HepG2 (cell line): ENCODE measurements around the gene RPH3AL. TPM values are rescaled to one million over a fixed set of nuclear protein-coding genes. Genes with fewer than 3 reads are reported as not detected.
A peak's percentile ranks its signal among the peaks of the same experiment; 100 is the strongest.

Source experiments
- ATAC-seq: fragments of 200-7000 bp; cut with Tn5 transposase; 3 replicates; pipeline ENCODE4 v1.9.1; 2020; ENCODE audit warnings: mild to moderate bottlenecking, moderate library complexity
- BruUV-seq: library from RNA; stranded (reverse); fragments of 400-500 nt; replicated peaks from 2 replicates; lab custom pipeline; 2021; lab: Mats Ljungman, UMichigan
- CTCF ChIA-PET: fragments of 300-600 bp; formaldehyde crosslinking; extraction: SDS; loops from one replicate; lab custom pipeline; 2021; ENCODE audit warnings: low total read pairs, inconsistent platforms, low intra/inter-chr PET ratio; lab: Yijun Ruan, JAX
- POLR2A ChIA-PET: fragments of 350-600 bp; sonication (Branson Sonifier 250); formaldehyde crosslinking; loops from one replicate; lab custom pipeline; 2020; ENCODE audit warnings: antibody characterized with exemption, inconsistent platforms; lab: Yijun Ruan, JAX
- DNase-seq: peaks from one replicate; pipeline ENCODE4 v3.0.0-alpha.2; 2015; ENCODE audit warnings: low spot score
- FAIRE-seq: peaks from 3 replicates; lab custom pipeline; 2011; peaks lifted over from hg19 to GRCh38; lab: Jason Lieb, UNC
- H2AFZ ChIP-seq: one replicate; pipeline ENCODE4 v1.6.1; 2011; ENCODE audit warnings: low read length, inconsistent platforms
- H3K27ac ChIP-seq: fragments of 300-600 bp; 3 replicates; pipeline ENCODE4 v1.8.0; 2011; ENCODE audit warnings: mixed run types, mild to moderate bottlenecking, mixed read lengths, low read length, inconsistent platforms; ENCODE audit not compliant: insufficient read depth; ENCODE audit errors: extremely low read length
- H3K27me3 ChIP-seq, 2 experiments: fragments of 200-600 bp in 1 of 2; 2 replicates in 1 of 2; 3 replicates in 1 of 2; pipeline versions ENCODE4 v1.6.0 to v1.8.0; 2011; ENCODE audit warnings: low read length in 2 of 2, mild to moderate bottlenecking in 2 of 2, moderate library complexity in 2 of 2, inconsistent platforms in 1 of 2; ENCODE audit not compliant: insufficient read depth in 2 of 2, control insufficient read depth in 1 of 2
- H3K36me3 ChIP-seq, 2 experiments: fragments of 200-600 bp in 1 of 2; replicated peaks in 1 of 2; 2 replicates in 1 of 2; 3 replicates in 1 of 2; pipeline versions ENCODE4 v1.5.1 to v1.8.0; 2011; ENCODE audit warnings: low read length in 2 of 2, inconsistent platforms in 1 of 2; ENCODE audit not compliant: insufficient read depth in 2 of 2, control insufficient read depth in 1 of 2
- H3K4me1 ChIP-seq: 2 replicates; pipeline ENCODE4 v1.5.1; 2012; ENCODE audit warnings: low read length, inconsistent platforms; ENCODE audit not compliant: insufficient read depth
- H3K4me2 ChIP-seq: 2 replicates; pipeline ENCODE4 v1.6.0; 2011; ENCODE audit warnings: low read depth, low read length, inconsistent platforms
- H3K4me3 ChIP-seq, 3 experiments: fragments of 200-600 bp in 1 of 3; sonication (generic), shearing (Covaris generic) in 1 of 3; replicated peaks in 1 of 3; 2 replicates each; pipeline ENCODE4 v1.5.1; 2011 to 2016; ENCODE audit warnings: low read length in 3 of 3, inconsistent platforms in 2 of 3, low read depth in 2 of 3, mild to moderate bottlenecking in 2 of 3, control low read depth in 1 of 3, mixed read lengths in 1 of 3; ENCODE audit not compliant: insufficient read depth in 1 of 3
- H3K79me2 ChIP-seq: one replicate; pipeline ENCODE4 v1.6.1; 2011; ENCODE audit warnings: low read length, inconsistent platforms; ENCODE audit not compliant: insufficient read depth
- H3K9ac ChIP-seq: 2 replicates; pipeline ENCODE4 v1.6.0; 2011; ENCODE audit warnings: mild to moderate bottlenecking, low read depth, low read length, inconsistent platforms; ENCODE audit not compliant: insufficient read depth
- H3K9me3 ChIP-seq: 2 replicates; pipeline ENCODE4 v1.5.1; 2012; ENCODE audit warnings: mild to moderate bottlenecking, low read length
- H4K20me1 ChIP-seq: 2 replicates; pipeline ENCODE4 v1.6.0; 2011; ENCODE audit warnings: inconsistent platforms, mild to moderate bottlenecking, low read length, moderate library complexity; ENCODE audit not compliant: insufficient read depth
- EHMT2 ChIP-seq: fragments of 200-600 bp; sonication (generic); IDR thresholded peaks from 2 replicates; pipeline ENCODE4 v1.7.0; 2017; ENCODE audit warnings: antibody characterized with exemption, low read depth, low read length, borderline replicate concordance
- ZNF629 ChIP-seq: sonication (generic); formaldehyde crosslinking; conservative IDR thresholded peaks from 2 replicates; pipeline ENCODE4 v1.5.0; 2020; ENCODE audit warnings: missing genetic modification reagents
- WGBS: methylation state at CpG from one replicate; pipeline ENCODE4 v1.1.6; 2017; ENCODE audit warnings: low lambda C conversion rate; 5-methylcytosine and 5-hydroxymethylcytosine counted together
- in situ Hi-C: cut with HindIII; loops from 2 replicates; pipeline ENCODE4 v1.10.0; 2017; ENCODE audit warnings: low pct_unique_long_range_greater_than_20kb; ENCODE audit not compliant: extremely low pct_ligation_motif_present
- intact Hi-C: fragments of 100-400 bp; cut with micrococcal nuclease; formaldehyde crosslinking; loops from one replicate; pipeline ENCODE4 v1.10.0; 2022; ENCODE audit not compliant: unreplicated experiment
- polyA plus RNA-seq, 8 experiments: library from polyadenylated mRNA; depleted of rRNA in 3 of 8; stranded (reverse) in 7 of 8; unstranded in 1 of 8; fragments of >200 nt; fragmentation: Illumina TruSeq in 4 of 8; extraction: Trizol in 4 of 8; gene quantifications; 2 replicates each; pipeline versions ENCODE4 v1.2.1 to v1.2.3, GENCODE V29; 2011 to 2016; ENCODE audit warnings: low read depth in 4 of 8, missing spikeins in 1 of 8, mixed read lengths in 1 of 8; ENCODE audit not compliant: insufficient read depth in 1 of 8
- total RNA-seq, 5 experiments: library from RNA; depleted of rRNA; stranded (reverse); fragments of >200 nt; fragmentation: Illumina TruSeq; extraction: Trizol; gene quantifications; 2 replicates each; pipeline ENCODE4 v1.2.3, GENCODE V29; 2016; ENCODE audit warnings: low read depth in 1 of 5
- TF ChIP-seq, protein P1 (sequence below), 2 experiments: sonication (generic) in 1 of 2; formaldehyde crosslinking in 1 of 2; IDR thresholded peaks; 2 replicates each; pipeline versions ENCODE4 v1.6.1 to v1.9.0; 2014 to 2022; ENCODE audit warnings: antibody characterized with exemption in 1 of 2, borderline replicate concordance in 1 of 2, inconsistent platforms in 1 of 2, low read depth in 1 of 2, missing genetic modification reagents in 1 of 2

The RPH3AL gene
- total and polyA plus RNA-seq, 2 of the 13 experiments (the other 11 are each of a cell fraction or from before 2014, with no cell fraction given) = 7.8 to 16.4 TPM

DNA sequence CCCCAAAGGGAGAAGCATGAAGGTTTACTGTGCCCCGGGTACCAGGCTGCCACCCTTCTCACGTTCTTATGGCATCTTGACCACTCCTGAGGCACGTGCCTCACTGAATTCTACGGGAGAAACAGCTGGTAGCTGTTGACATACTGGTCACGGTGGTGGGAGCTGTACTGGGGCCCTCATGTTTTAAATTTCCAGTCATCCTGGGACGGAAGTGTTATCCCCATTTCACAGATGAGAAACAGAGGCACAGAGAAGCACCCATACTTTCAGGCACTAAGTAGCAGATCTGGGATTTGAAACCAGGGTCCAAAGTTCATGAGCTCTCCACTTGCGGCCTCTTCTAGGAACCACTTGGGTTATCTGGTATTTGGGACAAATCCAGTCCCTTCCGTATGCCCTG, 144.8 kb downstream of the RPH3AL start:
- no peak overlapping the region for H3K4me2 ChIP-seq
- H3K4me1 ChIP-seq = no peaks in the 10 kb centered on the region
- peaks cover 0 to under 1% of the 10 kb centered on the region in 2 experiments; a peak in 1 of 5 replicates for H3K27me3 ChIP-seq
- no peak for ATAC-seq
- no peaks in the 10 kb centered on the region for H4K20me1 ChIP-seq
- intact Hi-C loops = no loop called here
- in situ Hi-C loops = no loop called here
- BruUV-seq = no TSS peak
- no peaks in the 10 kb centered on the region for H3K9me3 ChIP-seq
- peaks cover 1 to 3% of the 10 kb centered on the region in 2 experiments; a peak in 2 of 5 replicates for H3K36me3 ChIP-seq
- POLR2A ChIA-PET = no interaction called here
- TF ChIP-seq, protein P1, sequence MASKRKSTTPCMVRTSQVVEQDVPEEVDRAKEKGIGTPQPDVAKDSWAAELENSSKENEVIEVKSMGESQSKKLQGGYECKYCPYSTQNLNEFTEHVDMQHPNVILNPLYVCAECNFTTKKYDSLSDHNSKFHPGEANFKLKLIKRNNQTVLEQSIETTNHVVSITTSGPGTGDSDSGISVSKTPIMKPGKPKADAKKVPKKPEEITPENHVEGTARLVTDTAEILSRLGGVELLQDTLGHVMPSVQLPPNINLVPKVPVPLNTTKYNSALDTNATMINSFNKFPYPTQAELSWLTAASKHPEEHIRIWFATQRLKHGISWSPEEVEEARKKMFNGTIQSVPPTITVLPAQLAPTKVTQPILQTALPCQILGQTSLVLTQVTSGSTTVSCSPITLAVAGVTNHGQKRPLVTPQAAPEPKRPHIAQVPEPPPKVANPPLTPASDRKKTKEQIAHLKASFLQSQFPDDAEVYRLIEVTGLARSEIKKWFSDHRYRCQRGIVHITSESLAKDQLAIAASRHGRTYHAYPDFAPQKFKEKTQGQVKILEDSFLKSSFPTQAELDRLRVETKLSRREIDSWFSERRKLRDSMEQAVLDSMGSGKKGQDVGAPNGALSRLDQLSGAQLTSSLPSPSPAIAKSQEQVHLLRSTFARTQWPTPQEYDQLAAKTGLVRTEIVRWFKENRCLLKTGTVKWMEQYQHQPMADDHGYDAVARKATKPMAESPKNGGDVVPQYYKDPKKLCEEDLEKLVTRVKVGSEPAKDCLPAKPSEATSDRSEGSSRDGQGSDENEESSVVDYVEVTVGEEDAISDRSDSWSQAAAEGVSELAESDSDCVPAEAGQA (IDR thresholded peaks at IDR 0.05; ENCODE audit: low read depth) = no peak
- TF ChIP-seq, protein P1 (CRISPR knock-in tag; IDR thresholded peaks at IDR 0.05; ENCODE audit: borderline replicate concordance) = no peak
- TF ChIP-seq EHMT2 (no peak), ZNF629 (CRISPR knock-in tag) (peak; percentile 71)
- TF ChIP-seq, all 625 proteins: peak for 1
- Histone ChIP-seq H3K9ac (no peak overlapping the region), H2AFZ (no peak overlapping the region), H3K4me3 (no peak overlapping the region), H3K79me2 (no peaks in the 10 kb centered on the region), H3K27ac (no peak overlapping the region)
- 83% methylated on average over 5 of the region's 8 CpGs for WGBS
- CTCF ChIA-PET = no interaction called here
- DNase-seq = no peak
- no peak for FAIRE-seq
